IMR-90 (cell line): Measurements from ENCODE around the gene PLA2G4B. TPM values are rescaled to one million over a fixed set of nuclear protein-coding genes. Genes with fewer than 3 reads are reported as not detected.

Experiments
- BHLHE40 ChIP-seq: fragments of 150-350 bp; IDR thresholded peaks from 2 replicates; pipeline ENCODE4 v1.6.1; 2016; ENCODE audit warnings: mild to moderate bottlenecking, low read depth, low read length
- CTCF ChIP-seq: conservative IDR thresholded peaks from 2 replicates; pipeline ENCODE4 v1.5.1; 2012; ENCODE audit warnings: mild to moderate bottlenecking, low read depth, low read length, improper control_type of control experiment
- polyA plus RNA-seq, 3 experiments: library from polyadenylated mRNA; depleted of rRNA; stranded (reverse); fragments of >200 nt; gene quantifications; 2 replicates each; pipeline ENCODE4 v1.2.3, GENCODE V29; 2012; ENCODE audit warnings: low replicate concordance in 1 of 3
- total RNA-seq: library from RNA; depleted of rRNA; stranded (reverse); fragments of >200 nt; gene quantifications from 2 replicates; pipeline ENCODE4 v1.2.3, GENCODE V29; 2012

PLA2G4B gene
- total and polyA plus RNA-seq, 2 of the 4 experiments (the other 2 are of a cell fraction) = 0.18 to 3.1 TPM

DNA sequence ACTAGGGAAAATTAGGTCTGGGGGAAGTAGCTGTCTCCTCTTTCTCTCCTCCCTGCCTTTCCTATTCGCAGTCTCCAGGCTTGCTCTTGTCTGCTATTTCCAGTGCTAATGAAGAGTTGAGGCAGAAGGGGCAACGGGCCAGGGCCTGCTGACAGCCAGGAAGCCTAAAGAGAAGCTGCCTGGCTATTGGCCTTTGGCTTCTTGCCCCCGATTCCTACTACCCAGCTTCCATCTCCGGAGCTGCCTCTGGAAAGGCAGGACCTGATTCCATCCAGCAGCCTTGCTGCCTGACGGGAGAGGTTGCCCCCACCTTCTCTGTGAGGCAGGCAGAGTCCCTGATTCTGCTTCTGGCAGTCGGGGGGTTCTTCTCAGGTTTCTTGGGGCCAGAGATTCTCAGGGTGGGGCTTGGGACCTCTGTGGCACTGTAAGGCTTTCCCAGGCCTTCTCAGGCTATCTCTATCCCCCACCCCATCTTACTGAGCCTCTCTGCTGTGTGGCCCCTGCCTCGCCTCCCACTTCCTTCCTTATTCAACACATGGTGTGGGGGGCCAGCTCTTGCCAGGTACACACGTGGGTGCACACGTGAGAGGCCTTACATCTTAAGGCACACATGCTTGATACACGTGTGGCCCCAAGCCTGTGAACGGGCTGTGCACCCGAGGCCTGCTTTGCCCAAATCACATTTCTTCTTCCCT lies 29.0 kb upstream of the PLA2G4B start (continued):
- TF ChIP-seq CTCF = no peak
- no peak for TF ChIP-seq BHLHE40
